AG08395 (cell line): ENCODE data around the gene TOX2.
A peak's percentile ranks its signal among the peaks of the same experiment; 100 is the strongest.

ENCODE experiments used
- DNase-seq: peaks from one replicate; pipeline ENCODE4 v3.0.0; 2012; ENCODE audit warnings: mixed read lengths, low spot score

TOX2 gene

GRCh38 chr20:44018259-44018941 is 103.7 kb downstream of the TOX2 start:
- peak; percentile 82 for DNase-seq

GRCh38 chr20:44018942-44019637 is 104.4 kb downstream of the TOX2 start:
- no peak for DNase-seq

GRCh38 chr20:44019638-44020335 is 105.1 kb downstream of the TOX2 start:
- DNase-seq: no peak

- DNase-seq: no peak
Observed at GRCh38 chr20:44020406-44021148, 105.9 kb downstream of the TOX2 start.

GRCh38 chr20:44021186-44021585 is 106.5 kb downstream of the TOX2 start:
- no peak for DNase-seq

GRCh38 chr20:44021900-44022299 is 107.2 kb downstream of the TOX2 start:
- DNase-seq: no peak

- DNase-seq: no peak
Observed at GRCh38 chr20:44022464-44022863, 107.8 kb downstream of the TOX2 start.

GRCh38 chr20:44023515-44024371 is 109.1 kb downstream of the TOX2 start:
- DNase-seq: no peak

- DNase-seq: no peak
Observed at GRCh38 chr20:44024820-44025580, 110.3 kb downstream of the TOX2 start.

GRCh38 chr20:44025756-44026155 is 111.1 kb downstream of the TOX2 start:
- no peak for DNase-seq

GRCh38 chr20:44026647-44027342 is 112.1 kb downstream of the TOX2 start:
- DNase-seq: peak; percentile 28

GRCh38 chr20:44027343-44028002 is 112.8 kb downstream of the TOX2 start:
- DNase-seq: no peak

- DNase-seq: no peak
Observed at GRCh38 chr20:44028003-44028730, 113.5 kb downstream of the TOX2 start.

GRCh38 chr20:44028868-44029847 is 114.5 kb downstream of the TOX2 start:
- DNase-seq: no peak

- no peak for DNase-seq
Observed at GRCh38 chr20:44029848-44030230, 115.2 kb downstream of the TOX2 start.

GRCh38 chr20:44030394-44030793 is 115.7 kb downstream of the TOX2 start:
- no peak for DNase-seq

- no peak for DNase-seq
Observed at GRCh38 chr20:44031001-44031574, 116.4 kb downstream of the TOX2 start.
